Neural cell (in vitro differentiated cells): Measurements from ENCODE around the gene URB1.

Experiments
- CTCF ChIP-seq: fragments of 450-650 bp; IDR thresholded peaks from 2 replicates; pipeline ENCODE4 v1.5.1; 2014; ENCODE audit warnings: antibody characterized with exemption, mild to moderate bottlenecking, moderate library complexity; ENCODE audit not compliant: poor library complexity, severe bottlenecking
- EP300 ChIP-seq: fragments of 450-650 bp; conservative IDR thresholded peaks from 2 replicates; pipeline ENCODE4 v1.6.1; 2014; ENCODE audit warnings: antibody characterized with exemption, mild to moderate bottlenecking, moderate library complexity; ENCODE audit not compliant: poor library complexity, severe bottlenecking
- EZH2 ChIP-seq: fragments of 200-600, 300-800 bp; shearing (Covaris generic), sonication (generic); IDR thresholded peaks from 2 replicates; pipeline ENCODE4 v1.6.1; 2014; ENCODE audit warnings: antibody characterized with exemption, low read length, borderline replicate concordance, mild to moderate bottlenecking; ENCODE audit not compliant: insufficient read depth, poor library complexity, severe bottlenecking
- MXI1 ChIP-seq: fragments of 450-650 bp; conservative IDR thresholded peaks from 2 replicates; pipeline ENCODE4 v1.6.1; 2014; ENCODE audit warnings: antibody characterized with exemption, mild to moderate bottlenecking; ENCODE audit not compliant: poor library complexity, severe bottlenecking
- POLR2AphosphoS5 ChIP-seq: IDR thresholded peaks from 2 replicates; pipeline ENCODE4 v1.6.1; 2012
- RAD21 ChIP-seq: fragments of 450-650 bp; conservative IDR thresholded peaks from 2 replicates; pipeline ENCODE4 v1.6.1; 2014; ENCODE audit warnings: antibody characterized with exemption, mild to moderate bottlenecking, moderate library complexity
- REST ChIP-seq: IDR thresholded peaks from 2 replicates; pipeline ENCODE4 v1.6.1; 2012; ENCODE audit warnings: borderline replicate concordance
- SMC3 ChIP-seq: fragments of 450-650 bp; conservative IDR thresholded peaks from 2 replicates; pipeline ENCODE4 v1.6.1; 2014; ENCODE audit warnings: antibody characterized with exemption, mild to moderate bottlenecking, moderate library complexity; ENCODE audit not compliant: poor library complexity
- TAF1 ChIP-seq: IDR thresholded peaks from 2 replicates; pipeline ENCODE4 v1.6.1; 2012; ENCODE audit warnings: low read depth

DNA sequence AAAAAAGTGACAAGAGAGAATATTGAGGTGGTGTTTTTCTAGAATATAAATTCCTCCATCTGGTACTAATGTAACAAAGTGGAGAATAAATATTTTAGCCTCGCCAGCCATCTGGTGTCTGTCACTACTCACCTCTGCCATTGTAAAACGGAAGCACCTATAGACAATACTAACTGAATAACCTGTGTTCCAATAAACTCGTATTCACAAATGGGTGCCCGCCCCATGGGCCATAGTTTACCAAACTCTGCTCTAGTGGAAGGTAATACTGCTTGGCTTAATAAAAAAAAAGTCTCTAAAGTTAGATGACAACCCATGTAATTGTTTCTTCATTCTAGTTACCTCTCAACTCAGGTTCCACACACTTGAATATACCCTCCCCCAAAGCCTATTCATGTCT, 122.1 kb downstream of the URB1 start:
- TF ChIP-seq EZH2, result no peak
- TF ChIP-seq CTCF, result no peak
- no peak for TF ChIP-seq SMC3
- TF ChIP-seq EP300, result no peak
- no peak for TF ChIP-seq MXI1
- no peak for TF ChIP-seq TAF1
- no peak for TF ChIP-seq POLR2AphosphoS5
- no peak for TF ChIP-seq RAD21
- no peak for TF ChIP-seq REST
